HepG2 (cell line): ENCODE results near the gene USP9Y. TPM values are rescaled to one million over a fixed set of nuclear protein-coding genes. Genes with fewer than 3 reads are reported as not detected.

Experiments used
- polyA plus RNA-seq, 8 experiments: library from polyadenylated mRNA; depleted of rRNA in 3 of 8; stranded (reverse) in 7 of 8; unstranded in 1 of 8; fragments of >200 nt; fragmentation: Illumina TruSeq in 4 of 8; extraction: Trizol in 4 of 8; gene quantifications; 2 replicates each; pipeline versions ENCODE4 v1.2.1 to v1.2.3, GENCODE V29; 2011 to 2016; ENCODE audit warnings: low read depth in 4 of 8, missing spikeins in 1 of 8, mixed read lengths in 1 of 8; ENCODE audit not compliant: insufficient read depth in 1 of 8
- total RNA-seq, 5 experiments: library from RNA; depleted of rRNA; stranded (reverse); fragments of >200 nt; fragmentation: Illumina TruSeq; extraction: Trizol; gene quantifications; 2 replicates each; pipeline ENCODE4 v1.2.3, GENCODE V29; 2016; ENCODE audit warnings: low read depth in 1 of 5

USP9Y gene
- total and polyA plus RNA-seq, 2 of the 13 experiments (the other 11 are each of a cell fraction or from before 2014, with no cell fraction given) = 14.6 to 41.9 TPM

Other genes with a start within 250 kb of the USP9Y start
- gene DDX3Y, start 203.6 kb downstream of the USP9Y start, total RNA-seq (2016; rRNA removed; fragmentation: Illumina TruSeq; extraction: Trizol) = 112 and 135 TPM in 2 replicates
- 102 and 113 TPM in 2 replicates for gene DDX3Y, start 203.6 kb downstream of the USP9Y start, polyA plus RNA-seq (2011; rRNA removed)